GM18907 (cell line): ENCODE results near the gene SPEN.

Experiments used
- ATAC-seq: cut with Tn5 transposase; IDR thresholded peaks from one replicate; pipeline ENCODE4 v1.9.1; 2021; ENCODE audit warnings: mild to moderate bottlenecking, moderate library complexity; ENCODE audit not compliant: unreplicated experiment

The SPEN gene

DNA sequence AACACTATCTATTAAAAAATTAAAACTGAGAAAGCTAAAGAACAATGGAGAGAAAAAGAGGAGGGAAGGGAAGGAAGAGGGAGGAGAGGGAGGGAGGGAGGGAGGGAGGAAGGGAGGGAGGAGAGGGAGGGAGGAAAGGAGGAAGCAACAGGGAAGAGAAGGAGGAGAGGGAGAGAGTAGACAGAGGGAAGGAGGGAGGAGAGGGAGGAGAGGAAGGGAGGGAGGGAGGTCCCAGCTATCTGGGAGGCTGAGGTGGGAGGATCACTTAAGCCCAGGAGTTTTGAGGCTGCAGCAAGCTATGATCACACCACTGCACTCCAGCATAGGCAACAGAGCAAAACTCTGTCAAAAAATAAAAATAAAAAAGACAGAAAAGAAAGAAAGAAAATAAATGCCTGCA is 111.9 kb downstream of the SPEN start:
- ATAC-seq: no peak

- ATAC-seq: no peak
Measured at GRCh38 chr1:15959827-15960446, 112.4 kb downstream of the SPEN start.

- ATAC-seq: no peak
Measured at GRCh38 chr1:15960808-15961207, 113.3 kb downstream of the SPEN start.

DNA sequence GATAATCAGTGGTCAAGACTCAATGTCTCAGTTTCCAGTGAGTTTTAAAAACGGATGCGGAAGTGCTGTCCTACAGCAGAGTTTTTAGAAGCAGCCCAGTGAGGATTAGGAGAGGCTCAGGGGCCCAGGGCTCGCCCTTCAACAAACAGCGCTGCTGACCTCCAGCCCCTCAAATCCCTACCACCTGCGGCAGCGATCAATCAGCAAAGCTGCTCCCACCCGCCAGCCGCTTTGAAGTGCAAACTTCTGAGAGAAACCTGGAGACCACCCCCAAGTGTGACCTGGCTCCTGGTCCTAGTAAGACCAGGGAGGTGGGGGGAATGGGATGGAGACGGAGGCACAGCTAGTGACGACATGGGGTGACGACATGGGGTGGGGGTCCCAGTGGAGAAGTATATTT is 114.0 kb downstream of the SPEN start:
- no peak for ATAC-seq

DNA sequence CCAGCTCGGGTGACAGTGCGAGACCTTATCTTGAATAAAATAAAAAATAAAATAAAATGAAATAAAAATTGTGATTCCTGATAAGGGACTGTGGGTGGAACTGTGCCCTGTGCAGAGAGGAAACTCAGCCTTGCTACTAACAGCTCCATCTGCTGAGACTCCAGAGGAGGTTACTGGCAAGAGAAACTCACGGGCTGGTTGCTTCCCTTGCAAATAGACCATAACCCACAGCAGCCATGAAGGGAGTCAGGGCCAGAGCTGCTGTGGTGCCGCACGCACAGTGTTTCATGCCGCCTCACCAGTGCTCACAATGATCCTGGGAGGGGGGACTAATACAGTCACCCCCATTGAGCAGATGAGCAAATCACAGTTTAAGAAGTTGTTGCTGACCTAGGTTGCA is 114.7 kb downstream of the SPEN start:
- no peak for ATAC-seq

DNA sequence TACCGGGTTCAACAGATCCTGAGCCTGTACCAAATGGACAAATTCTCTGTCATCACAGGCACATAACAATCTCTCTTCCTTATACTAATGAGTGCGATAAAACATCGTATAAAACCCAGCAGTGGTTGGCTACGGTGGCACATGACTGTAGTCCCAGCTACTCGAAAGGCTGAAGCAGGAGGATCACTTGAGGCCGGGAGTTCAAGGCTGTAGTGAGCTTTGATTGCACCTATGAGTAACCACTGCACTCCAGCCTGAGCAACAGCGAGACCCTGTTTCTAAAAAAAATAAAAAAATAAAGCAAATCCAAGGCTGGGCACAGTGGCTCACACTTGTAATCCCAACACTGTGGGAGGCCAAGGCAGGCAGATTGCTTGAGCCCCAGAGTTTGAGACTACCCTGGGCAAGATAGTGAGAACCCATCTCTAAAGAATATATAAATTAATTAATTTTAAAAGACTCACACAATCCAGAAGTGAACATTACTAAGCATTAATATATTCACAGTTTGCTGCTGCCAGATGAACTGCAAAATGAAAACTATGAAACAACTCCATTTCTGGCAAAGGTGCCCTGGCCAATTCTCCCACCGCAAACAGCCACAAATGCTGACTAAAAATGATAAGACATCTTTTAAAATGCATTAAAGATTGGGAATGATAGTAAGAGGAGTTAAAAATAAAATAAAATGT is 115.3 kb downstream of the SPEN start:
- ATAC-seq: no peak

DNA sequence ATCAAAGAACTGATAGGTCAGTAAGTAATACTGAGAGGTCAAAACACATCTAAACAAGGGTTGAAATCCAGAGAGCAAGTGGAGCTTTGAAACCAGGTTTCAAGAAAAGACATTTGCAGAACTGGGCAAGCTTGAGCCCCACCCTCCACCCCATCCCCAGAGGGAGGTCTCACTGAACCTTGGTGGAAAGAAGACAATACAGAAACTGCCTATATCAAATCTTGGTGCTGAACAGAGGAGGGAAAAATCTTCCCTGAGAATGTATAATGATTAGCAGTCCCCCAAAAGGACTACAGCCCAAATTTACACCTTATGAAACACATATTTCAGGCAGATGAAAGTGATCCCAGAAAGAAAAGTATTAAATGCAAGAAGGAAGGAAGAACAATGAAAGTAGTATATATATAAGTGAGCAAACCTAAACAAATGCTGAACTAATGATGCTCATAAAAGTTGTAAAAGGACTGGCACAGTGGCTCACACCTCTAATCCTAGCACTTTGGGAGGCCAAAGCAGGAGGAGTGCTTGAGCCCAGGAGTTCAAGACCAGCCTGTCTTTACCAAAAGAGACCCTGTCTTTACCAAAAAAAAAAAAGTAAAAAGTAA is 116.0 kb downstream of the SPEN start:
- no peak for ATAC-seq

GRCh38 chr1:15963968-15964648 is 116.6 kb downstream of the SPEN start:
- ATAC-seq: no peak

DNA sequence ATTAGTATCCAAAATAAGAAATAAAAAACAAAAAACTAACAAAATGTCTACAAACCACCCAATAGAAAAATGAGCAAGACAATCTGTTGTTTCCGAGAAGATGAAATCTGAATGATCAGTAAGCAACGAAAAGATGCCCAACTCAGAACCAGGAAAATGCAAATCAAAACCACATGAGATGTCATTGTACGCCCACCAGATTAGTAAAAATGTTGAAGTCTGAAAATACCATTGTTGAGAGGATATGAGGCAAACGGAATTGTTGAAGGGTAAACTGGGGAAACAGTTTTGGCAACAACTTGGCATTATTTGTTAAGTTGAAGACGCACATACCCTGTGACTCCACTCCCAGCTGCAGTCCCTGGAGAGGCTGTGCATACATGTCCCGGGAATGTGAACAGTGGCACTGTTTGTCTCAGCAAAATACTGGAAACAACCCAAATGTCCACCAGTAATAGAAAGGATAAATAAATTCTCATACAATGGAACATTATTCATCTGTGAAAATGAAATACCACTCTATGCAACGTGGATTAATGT is 117.8 kb downstream of the SPEN start:
- ATAC-seq: no peak

GRCh38 chr1:15966081-15966955 is 118.8 kb downstream of the SPEN start:
- ATAC-seq: peak; percentile 77

DNA sequence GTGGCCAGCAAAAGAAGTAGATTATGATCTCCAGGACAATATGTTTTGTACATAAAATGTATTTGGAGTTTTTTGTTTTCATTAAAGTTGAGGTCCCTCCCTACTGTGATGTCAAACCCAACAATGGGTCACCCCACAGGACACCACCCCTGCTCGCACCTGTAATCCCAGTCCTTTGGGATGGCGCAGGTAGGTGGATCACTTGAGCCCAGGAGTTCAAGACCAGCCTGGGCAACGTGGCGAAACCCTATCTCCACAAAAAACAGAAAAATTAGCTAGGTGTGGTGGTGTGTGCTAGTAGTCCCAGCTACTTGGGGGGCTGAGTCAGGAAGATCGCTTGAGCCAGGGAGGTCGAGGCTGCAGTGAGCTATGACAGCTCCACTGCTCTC is 119.4 kb downstream of the SPEN start:
- no peak for ATAC-seq

DNA sequence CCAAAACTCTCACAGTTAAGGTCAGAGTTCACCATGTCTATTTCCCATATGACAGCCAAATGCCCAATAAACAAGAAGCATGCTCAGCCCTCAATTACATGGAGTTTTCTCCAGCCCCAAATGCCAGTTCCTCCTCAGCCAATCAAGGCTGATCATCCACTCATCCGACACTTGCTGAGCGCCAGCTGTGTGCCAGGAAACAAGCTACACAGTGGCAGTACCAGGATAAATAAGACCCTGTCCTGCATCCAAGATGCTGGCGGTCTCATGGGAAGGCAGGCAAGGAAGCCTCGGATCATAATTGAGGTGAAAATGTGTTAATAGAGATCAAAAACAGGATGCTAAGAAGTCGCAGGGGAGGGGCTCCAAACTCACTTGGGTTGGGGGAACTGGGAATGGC is 120.7 kb downstream of the SPEN start:
- ATAC-seq: no peak

DNA sequence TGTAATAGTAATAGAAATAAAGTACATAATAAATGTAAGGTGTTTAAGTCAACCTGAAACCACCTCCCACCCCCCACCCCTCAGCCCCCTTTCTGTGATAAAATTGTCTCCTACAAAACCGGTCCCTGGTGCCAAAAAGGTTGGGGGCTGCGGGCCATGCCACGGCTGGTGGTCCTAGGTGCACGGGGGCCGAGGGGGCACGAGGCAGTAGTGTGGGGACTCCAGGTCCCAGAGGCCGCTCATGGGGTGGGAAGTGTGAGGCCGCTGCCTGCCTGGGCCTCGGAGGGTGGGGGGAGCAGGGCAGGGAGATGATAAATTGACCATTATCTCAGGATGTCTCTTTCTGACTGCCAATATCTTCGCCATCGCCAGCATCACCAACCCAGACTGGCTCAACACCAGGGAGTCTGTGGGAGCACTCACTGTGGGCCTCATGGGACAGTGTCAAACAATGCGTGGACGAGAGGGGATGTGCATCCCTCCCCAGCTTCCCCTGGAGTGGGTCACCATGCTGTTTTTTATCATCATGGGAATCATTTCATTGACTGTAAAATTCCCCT is 121.9 kb downstream of the SPEN start:
- no peak for ATAC-seq

DNA sequence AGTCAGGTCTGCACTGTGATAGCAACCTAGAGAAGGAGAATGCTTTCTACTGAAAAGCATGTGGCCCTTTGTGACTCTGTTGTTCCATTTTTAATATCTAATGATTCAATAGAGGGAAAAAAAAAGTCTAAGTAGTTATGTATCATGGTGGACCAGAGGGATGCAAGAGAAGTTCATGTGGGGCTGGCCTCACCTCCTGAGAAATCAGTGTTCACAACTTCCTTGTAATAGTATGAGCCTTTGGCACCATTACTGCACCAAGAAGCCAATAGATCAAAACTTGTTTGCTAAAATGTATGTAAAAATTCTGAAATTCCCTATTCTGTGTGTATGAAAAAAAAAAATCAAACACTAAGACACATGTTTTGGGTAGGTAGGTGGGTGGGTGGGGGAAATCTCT is 123.4 kb downstream of the SPEN start:
- no peak for ATAC-seq

- no peak for ATAC-seq
Measured at GRCh38 chr1:15972409-15972808, 124.9 kb downstream of the SPEN start.

DNA sequence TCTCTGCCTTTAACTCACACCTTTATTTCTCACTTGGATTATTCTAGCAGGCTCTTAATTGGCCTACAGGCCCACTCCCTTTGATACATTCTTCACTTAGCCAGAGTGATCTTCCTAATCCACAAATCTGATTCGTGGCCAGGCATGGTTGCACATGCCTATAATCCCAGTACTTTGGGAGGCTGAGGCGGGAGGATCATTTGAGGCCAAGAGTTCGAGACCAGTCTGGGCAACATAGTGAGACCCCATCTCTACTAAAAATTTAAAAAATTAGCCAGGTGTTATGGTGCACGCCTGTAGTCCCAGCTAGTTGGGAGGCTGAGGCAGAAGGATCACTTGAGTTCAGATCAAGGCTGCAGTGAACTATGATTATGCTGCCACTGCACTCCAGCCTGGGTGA is 126.3 kb downstream of the SPEN start:
- no peak for ATAC-seq

- ATAC-seq: no peak
Measured at GRCh38 chr1:15974855-15975254, 127.3 kb downstream of the SPEN start.

DNA sequence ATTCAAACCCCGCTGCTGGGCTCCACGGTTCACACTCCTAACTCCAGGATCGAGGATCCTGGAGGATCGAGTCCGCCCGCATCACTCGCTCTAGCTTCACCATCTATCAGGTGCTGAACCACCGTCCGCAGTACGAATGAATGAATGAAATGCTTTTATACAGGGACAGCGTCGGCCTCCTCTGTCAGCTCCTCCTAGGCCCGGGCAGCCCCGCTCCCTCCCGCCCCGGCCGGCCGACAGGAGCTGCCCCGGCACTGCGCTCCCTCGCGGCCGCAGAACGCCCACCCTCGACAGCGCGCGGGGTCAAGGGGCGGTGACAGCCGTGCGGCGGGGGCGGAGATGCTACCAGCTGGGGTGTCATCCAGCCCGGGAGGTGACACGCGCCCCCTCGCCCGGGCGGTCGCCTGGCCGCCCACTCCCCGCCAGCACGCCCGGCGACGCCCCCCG is 127.9 kb downstream of the SPEN start:
- ATAC-seq: peak; percentile 56

DNA sequence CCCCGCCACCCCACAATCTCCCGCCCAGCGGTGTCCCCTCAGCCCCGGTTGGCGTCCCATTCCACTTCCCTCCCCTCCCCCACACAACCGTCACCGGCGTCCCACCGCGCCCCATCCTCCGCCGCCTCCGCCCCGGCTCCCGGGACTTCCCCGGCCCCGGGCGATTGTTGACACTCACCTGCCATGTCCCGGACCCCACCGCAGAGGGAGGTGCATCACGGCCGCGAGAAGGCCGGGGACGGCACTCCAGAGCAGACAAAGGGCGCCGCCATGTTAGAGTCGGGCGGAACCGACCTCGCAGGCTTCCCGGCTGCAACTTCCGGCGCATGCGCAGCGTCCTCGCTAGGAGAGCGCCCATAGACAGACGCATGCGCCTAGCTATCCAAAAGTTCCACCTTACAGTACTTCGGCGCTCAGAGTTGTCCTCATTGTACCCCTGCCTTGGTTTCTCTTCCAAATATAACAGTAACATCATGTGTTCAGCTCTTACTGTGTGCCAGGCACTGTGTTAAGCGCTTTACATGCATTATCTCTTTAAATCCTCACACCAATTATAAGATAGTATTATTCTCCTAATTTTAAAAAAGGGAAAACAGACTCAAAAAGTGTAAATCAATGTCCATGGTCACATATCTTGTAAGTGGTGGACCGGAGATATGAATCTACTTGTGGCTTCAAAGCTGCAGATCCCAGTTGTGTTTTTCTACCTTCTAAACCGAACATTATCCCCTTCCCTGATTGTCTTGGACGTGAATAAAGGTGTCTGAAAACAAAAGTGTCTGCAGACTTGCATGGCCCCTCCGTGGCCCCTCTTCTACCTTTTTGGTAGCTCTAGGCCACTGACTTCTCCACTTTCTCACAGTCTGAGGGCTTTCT is 128.5 kb downstream of the SPEN start, which contains the start of gene ZBTB17:
Gene ZBTB17 (minus strand): TSS at position 297 of the 876 bp plus-strand sequence. CDS start 27,606 bp downstream, outside the sequence.
- peak; percentile 85 for ATAC-seq
